Neural cell (in vitro differentiated cells): ENCODE results near the gene TPRG1. TPM values are rescaled to one million over a fixed set of nuclear protein-coding genes. Genes with fewer than 3 reads are reported as not detected.

Experiments used
- H2AFZ ChIP-seq: fragments of 200-600, 300-800 bp; sonication (generic), shearing (Covaris generic); 2 replicates; pipeline ENCODE4 v1.6.0; 2014; ENCODE audit warnings: low read depth, mild to moderate bottlenecking, antibody characterized with exemption, low read length, moderate library complexity
- H3F3A ChIP-seq: fragments of 200-600 bp; shearing (Covaris generic); 2 replicates; pipeline ENCODE4 v1.6.1; 2016; ENCODE audit warnings: mild to moderate bottlenecking, moderate library complexity, mixed read lengths, antibody characterized with exemption, low read length; ENCODE audit not compliant: insufficient read depth, poor library complexity, severe bottlenecking
- H3K27ac ChIP-seq: fragments of 200-600, 300-800 bp; sonication (generic), shearing (Covaris generic); 2 replicates; pipeline ENCODE4 v1.5.1; 2014; ENCODE audit warnings: mild to moderate bottlenecking, low read length, moderate library complexity
- H3K27me3 ChIP-seq: fragments of 300-800, 200-600 bp; sonication (generic), shearing (Covaris generic); 2 replicates; pipeline ENCODE4 v1.6.0; 2014; ENCODE audit warnings: mild to moderate bottlenecking, low read depth, low read length, moderate library complexity; ENCODE audit not compliant: insufficient read depth
- H3K36me3 ChIP-seq: fragments of 300-800, 200-600 bp; sonication (generic), shearing (Covaris generic); 2 replicates; pipeline ENCODE4 v1.5.1; 2014; ENCODE audit warnings: mild to moderate bottlenecking, antibody characterized with exemption, low read length, moderate library complexity; ENCODE audit not compliant: insufficient read depth
- H3K4me2 ChIP-seq: fragments of 300-800, 200-600 bp; sonication (generic), shearing (Covaris generic); 2 replicates; pipeline ENCODE4 v1.6.0; 2014; ENCODE audit warnings: mild to moderate bottlenecking, low read length
- H3K4me3 ChIP-seq: fragments of 300-800, 200-600 bp; sonication (generic), shearing (Covaris generic); 2 replicates; pipeline ENCODE4 v1.5.1; 2014; ENCODE audit warnings: mild to moderate bottlenecking, low read length, moderate library complexity
- H3K79me2 ChIP-seq: fragments of 200-600 bp; shearing (Covaris generic); replicated peaks from 2 replicates; pipeline ENCODE4 v1.6.0; 2014; ENCODE audit warnings: mild to moderate bottlenecking, low read length, moderate library complexity; ENCODE audit not compliant: insufficient read depth
- H3K9ac ChIP-seq: fragments of 300-800, 200-600 bp; sonication (generic), shearing (Covaris generic); 2 replicates; pipeline ENCODE4 v1.6.1; 2016; ENCODE audit warnings: mild to moderate bottlenecking, low read length, mixed read lengths
- H3K9me2 ChIP-seq: fragments of 200-600 bp; shearing (Covaris generic); 2 replicates; pipeline ENCODE4 v1.6.1; 2016; ENCODE audit warnings: mild to moderate bottlenecking, low read length, mixed read lengths; ENCODE audit not compliant: insufficient read depth
- H3K9me3 ChIP-seq: fragments of 200-600, 300-800 bp; sonication (generic), shearing (Covaris generic); 2 replicates; pipeline ENCODE4 v1.6.1; 2016; ENCODE audit warnings: mild to moderate bottlenecking, mixed run types, low read length, moderate library complexity, mixed read lengths
- H4K20me1 ChIP-seq: fragments of 200-600 bp; shearing (Covaris generic); 2 replicates; pipeline ENCODE4 v1.6.1; 2016; ENCODE audit warnings: mild to moderate bottlenecking, mixed run types; ENCODE audit not compliant: insufficient read depth
- EP300 ChIP-seq: fragments of 450-650 bp; conservative IDR thresholded peaks from 2 replicates; pipeline ENCODE4 v1.6.1; 2014; ENCODE audit warnings: antibody characterized with exemption, mild to moderate bottlenecking, moderate library complexity; ENCODE audit not compliant: poor library complexity, severe bottlenecking
- EZH2 ChIP-seq: fragments of 200-600, 300-800 bp; shearing (Covaris generic), sonication (generic); IDR thresholded peaks from 2 replicates; pipeline ENCODE4 v1.6.1; 2014; ENCODE audit warnings: antibody characterized with exemption, low read length, borderline replicate concordance, mild to moderate bottlenecking; ENCODE audit not compliant: insufficient read depth, poor library complexity, severe bottlenecking
- MXI1 ChIP-seq: fragments of 450-650 bp; conservative IDR thresholded peaks from 2 replicates; pipeline ENCODE4 v1.6.1; 2014; ENCODE audit warnings: antibody characterized with exemption, mild to moderate bottlenecking; ENCODE audit not compliant: poor library complexity, severe bottlenecking
- POLR2AphosphoS5 ChIP-seq: IDR thresholded peaks from 2 replicates; pipeline ENCODE4 v1.6.1; 2012
- RAD21 ChIP-seq: fragments of 450-650 bp; conservative IDR thresholded peaks from 2 replicates; pipeline ENCODE4 v1.6.1; 2014; ENCODE audit warnings: antibody characterized with exemption, mild to moderate bottlenecking, moderate library complexity
- REST ChIP-seq: IDR thresholded peaks from 2 replicates; pipeline ENCODE4 v1.6.1; 2012; ENCODE audit warnings: borderline replicate concordance
- SMC3 ChIP-seq: fragments of 450-650 bp; conservative IDR thresholded peaks from 2 replicates; pipeline ENCODE4 v1.6.1; 2014; ENCODE audit warnings: antibody characterized with exemption, mild to moderate bottlenecking, moderate library complexity; ENCODE audit not compliant: poor library complexity
- TAF1 ChIP-seq: IDR thresholded peaks from 2 replicates; pipeline ENCODE4 v1.6.1; 2012; ENCODE audit warnings: low read depth
- polyA plus RNA-seq: library from polyadenylated mRNA; depleted of rRNA; stranded (reverse); fragments of >200 nt; gene quantifications from 2 replicates; pipeline ENCODE4 v1.2.3, GENCODE V29; 2014
- TF ChIP-seq, protein P1 (sequence below): fragments of 450-650 bp; IDR thresholded peaks from 2 replicates; pipeline ENCODE4 v1.5.1; 2014; ENCODE audit warnings: antibody characterized with exemption, mild to moderate bottlenecking, moderate library complexity; ENCODE audit not compliant: poor library complexity, severe bottlenecking

Gene TPRG1
- polyA plus RNA-seq, 1 donor from 2014 or later = 0.17 TPM

DNA sequence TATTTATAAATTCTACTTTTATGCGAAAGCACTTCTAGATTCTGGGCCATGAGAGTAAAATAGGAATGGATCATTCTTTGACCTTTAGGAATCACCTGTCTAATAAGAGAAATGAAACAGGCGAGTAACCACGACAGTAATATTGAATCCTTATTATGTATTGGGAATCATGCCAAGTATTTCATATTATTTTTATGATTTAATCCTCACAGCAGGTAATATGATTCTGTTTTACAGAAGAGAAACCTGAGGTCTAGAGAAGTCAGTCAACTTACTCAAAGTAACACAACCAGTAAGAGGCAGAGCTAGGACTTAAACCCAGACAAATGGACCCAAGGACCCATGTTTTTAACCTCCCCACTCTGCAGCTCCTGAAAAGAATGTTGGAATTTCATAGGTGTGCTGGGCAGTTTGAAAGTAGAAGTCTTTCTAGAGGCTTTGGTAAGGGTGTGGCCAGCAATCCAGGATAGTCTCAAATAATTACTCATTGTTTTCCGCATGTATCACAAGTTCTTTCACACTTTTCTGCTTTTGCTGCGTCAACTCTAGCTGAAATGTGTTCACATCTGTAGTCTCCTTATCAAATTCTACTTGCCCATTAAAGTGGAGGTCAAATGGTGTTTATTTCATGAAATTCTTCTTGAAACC is 181.7 kb downstream of the TPRG1 start:
- H3K27ac ChIP-seq = no peak overlapping the region
- no peaks in the 10 kb centered on the region for H3K9me3 ChIP-seq
- H3K4me2 ChIP-seq = no peak overlapping the region
- TF ChIP-seq POLR2AphosphoS5 = no peak
- no peak for TF ChIP-seq EZH2
- no peak for TF ChIP-seq REST
- no peak for TF ChIP-seq MXI1
- no peak for TF ChIP-seq RAD21
- TF ChIP-seq, protein P1, sequence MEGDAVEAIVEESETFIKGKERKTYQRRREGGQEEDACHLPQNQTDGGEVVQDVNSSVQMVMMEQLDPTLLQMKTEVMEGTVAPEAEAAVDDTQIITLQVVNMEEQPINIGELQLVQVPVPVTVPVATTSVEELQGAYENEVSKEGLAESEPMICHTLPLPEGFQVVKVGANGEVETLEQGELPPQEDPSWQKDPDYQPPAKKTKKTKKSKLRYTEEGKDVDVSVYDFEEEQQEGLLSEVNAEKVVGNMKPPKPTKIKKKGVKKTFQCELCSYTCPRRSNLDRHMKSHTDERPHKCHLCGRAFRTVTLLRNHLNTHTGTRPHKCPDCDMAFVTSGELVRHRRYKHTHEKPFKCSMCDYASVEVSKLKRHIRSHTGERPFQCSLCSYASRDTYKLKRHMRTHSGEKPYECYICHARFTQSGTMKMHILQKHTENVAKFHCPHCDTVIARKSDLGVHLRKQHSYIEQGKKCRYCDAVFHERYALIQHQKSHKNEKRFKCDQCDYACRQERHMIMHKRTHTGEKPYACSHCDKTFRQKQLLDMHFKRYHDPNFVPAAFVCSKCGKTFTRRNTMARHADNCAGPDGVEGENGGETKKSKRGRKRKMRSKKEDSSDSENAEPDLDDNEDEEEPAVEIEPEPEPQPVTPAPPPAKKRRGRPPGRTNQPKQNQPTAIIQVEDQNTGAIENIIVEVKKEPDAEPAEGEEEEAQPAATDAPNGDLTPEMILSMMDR = no peak
- TF ChIP-seq SMC3 = no peak
- no peak for TF ChIP-seq TAF1
- no peak for TF ChIP-seq EP300
- no peaks in the 10 kb centered on the region for H4K20me1 ChIP-seq
- no peak overlapping the region for H2AFZ ChIP-seq
- H3F3A ChIP-seq = no peaks in the 10 kb centered on the region
- H3K36me3 ChIP-seq = no peaks in the 10 kb centered on the region
- no peak overlapping the region for H3K4me3 ChIP-seq
- H3K9me2 ChIP-seq = no peaks in the 10 kb centered on the region
- no peaks in the 10 kb centered on the region for H3K79me2 ChIP-seq
- no peaks in the 10 kb centered on the region for H3K27me3 ChIP-seq
- H3K9ac ChIP-seq = no peak overlapping the region

DNA sequence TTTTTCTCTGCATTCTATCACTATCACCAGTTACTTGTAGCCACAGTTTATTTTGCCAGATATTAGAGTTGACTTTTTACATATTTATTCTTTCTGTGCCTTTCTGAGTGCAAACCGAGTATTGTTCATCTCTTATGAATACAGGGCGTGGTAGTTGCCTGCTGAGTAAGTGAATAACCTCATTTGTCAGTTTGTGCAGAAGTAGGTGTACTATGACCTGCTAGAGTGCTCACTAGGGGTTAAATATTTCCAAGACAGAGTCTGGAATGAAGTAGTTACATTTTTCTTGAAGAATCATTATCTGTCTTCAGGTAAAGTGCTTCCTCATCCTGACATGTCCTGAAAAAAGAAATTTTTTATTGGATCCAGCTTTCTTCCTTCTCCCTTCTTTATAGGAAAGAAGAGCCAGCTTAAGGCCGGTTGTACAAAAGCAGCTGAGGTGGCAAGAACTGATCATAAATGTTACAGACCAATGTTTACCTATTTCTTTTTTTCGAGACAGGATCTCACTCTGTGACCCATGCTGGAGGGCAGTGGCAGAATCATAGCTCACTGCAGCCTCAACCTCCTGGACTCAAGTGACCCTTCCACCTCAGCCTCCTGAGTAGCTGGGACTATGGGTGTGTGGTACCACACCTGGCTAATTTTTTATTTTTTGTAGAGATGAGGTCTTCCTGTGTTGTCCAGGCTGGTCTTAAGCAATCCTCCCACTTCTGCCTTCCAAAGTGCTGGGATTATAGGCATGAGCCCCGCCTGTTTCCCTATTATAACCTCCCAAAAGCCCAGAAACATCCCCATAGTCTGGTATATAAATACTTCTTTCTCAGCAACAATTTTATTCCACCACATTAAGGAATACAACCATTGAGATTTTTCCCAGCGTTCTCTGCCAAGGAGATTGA is 182.5 kb downstream of the TPRG1 start:
- Histone ChIP-seq H2AFZ (no peak overlapping the region), H3F3A (no peaks in the 10 kb centered on the region), H4K20me1 (no peaks in the 10 kb centered on the region), H3K9me2 (no peaks in the 10 kb centered on the region), H3K27ac (no peak overlapping the region), H3K4me2 (no peak overlapping the region), H3K79me2 (no peaks in the 10 kb centered on the region), H3K9ac (no peak overlapping the region), H3K4me3 (no peak overlapping the region), H3K36me3 (no peaks in the 10 kb centered on the region), H3K27me3 (no peaks in the 10 kb centered on the region), H3K9me3 (no peaks in the 10 kb centered on the region)
- TF ChIP-seq EP300 (no peak), TAF1 (no peak), SMC3 (no peak), REST (no peak), MXI1 (no peak), POLR2AphosphoS5 (no peak), RAD21 (no peak), EZH2 (no peak)
- TF ChIP-seq, protein P1 = no peak
